AG04450 (cell line): ENCODE data around the gene RNF13. TPM values are rescaled to one million over a fixed set of nuclear protein-coding genes. Genes with fewer than 3 reads are reported as not detected.

ENCODE experiments used
- CTCF ChIA-PET: fragments of 300-600, 350-600 bp; formaldehyde crosslinking; extraction: SDS; loops from one replicate; lab custom pipeline; 2022; ENCODE audit warnings: antibody characterized with exemption, inconsistent platforms; lab: Charles Lee
- POLR2A ChIA-PET: fragments of 350-600 bp; formaldehyde crosslinking; extraction: SDS; loops from one replicate; lab custom pipeline; 2021; ENCODE audit warnings: antibody characterized with exemption, inconsistent platforms; lab: Yijun Ruan, JAX
- DNase-seq: peaks from one replicate; pipeline ENCODE4 v3.0.0-alpha.2; 2011; ENCODE audit warnings: low read depth, low spot score
- H3K27ac ChIP-seq: one replicate; pipeline ENCODE4 v1.5.1; 2012; ENCODE audit warnings: low read depth, low read length, control low read depth
- H3K27me3 ChIP-seq: one replicate; pipeline ENCODE4 v1.6.0; 2012; ENCODE audit warnings: low read length; ENCODE audit not compliant: control insufficient read depth, insufficient read depth
- H3K4me3 ChIP-seq: 2 replicates; pipeline ENCODE4 v1.5.1; 2011; ENCODE audit warnings: mild to moderate bottlenecking, low read depth, low read length, control low read depth
- H3K9me3 ChIP-seq: 2 replicates; pipeline ENCODE4 v1.5.1; 2012; ENCODE audit warnings: low read length; ENCODE audit not compliant: control insufficient read depth, insufficient read depth
- polyA plus RNA-seq: library from polyadenylated mRNA; depleted of rRNA; stranded (reverse); fragments of >200 nt; gene quantifications from 2 replicates; pipeline ENCODE4 v1.2.3, GENCODE V29; 2011
- TF ChIP-seq, protein P1 (sequence below): IDR thresholded peaks from 2 replicates; pipeline ENCODE4 v1.5.1; 2011; ENCODE audit warnings: low read depth, low read length, control low read depth, inconsistent platforms

RNF13 gene
- polyA plus RNA-seq, 1 experiment, result 46.3 TPM

DNA sequence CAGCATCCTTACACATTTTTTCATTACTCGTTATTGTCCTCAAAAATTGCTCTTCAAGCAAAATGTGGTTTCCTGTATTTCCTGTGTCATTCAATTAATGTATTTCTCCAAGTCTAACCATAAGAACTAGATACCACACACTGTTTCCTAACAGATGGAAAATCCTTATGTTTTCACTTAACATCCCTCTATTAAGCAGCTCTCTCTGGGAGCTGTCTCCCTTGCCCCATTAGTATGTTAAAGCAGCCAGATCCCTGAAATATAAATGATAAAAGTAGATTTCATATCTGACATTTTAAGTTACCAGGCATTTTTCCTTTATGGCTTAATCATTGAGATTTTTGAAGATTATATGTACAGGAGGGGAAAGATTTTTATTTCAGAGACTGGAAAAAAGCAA is 141.8 kb downstream of the RNF13 start:
- no peak for DNase-seq
- Histone ChIP-seq H3K9me3 (no peaks in the 10 kb centered on the region), H3K27me3 (no peaks in the 10 kb centered on the region), H3K27ac (no peak overlapping the region), H3K4me3 (no peak overlapping the region)
- ChIA-PET CTCF (interaction anchor here (1.3 to 5.0 kb wide), 3 partner anchors 11 to 75 kb away, joined by 3 to 20 read pairs (median 9); no protein-coding TSS in a partner anchor), POLR2A (no interaction called here)
- TF ChIP-seq, protein P1, sequence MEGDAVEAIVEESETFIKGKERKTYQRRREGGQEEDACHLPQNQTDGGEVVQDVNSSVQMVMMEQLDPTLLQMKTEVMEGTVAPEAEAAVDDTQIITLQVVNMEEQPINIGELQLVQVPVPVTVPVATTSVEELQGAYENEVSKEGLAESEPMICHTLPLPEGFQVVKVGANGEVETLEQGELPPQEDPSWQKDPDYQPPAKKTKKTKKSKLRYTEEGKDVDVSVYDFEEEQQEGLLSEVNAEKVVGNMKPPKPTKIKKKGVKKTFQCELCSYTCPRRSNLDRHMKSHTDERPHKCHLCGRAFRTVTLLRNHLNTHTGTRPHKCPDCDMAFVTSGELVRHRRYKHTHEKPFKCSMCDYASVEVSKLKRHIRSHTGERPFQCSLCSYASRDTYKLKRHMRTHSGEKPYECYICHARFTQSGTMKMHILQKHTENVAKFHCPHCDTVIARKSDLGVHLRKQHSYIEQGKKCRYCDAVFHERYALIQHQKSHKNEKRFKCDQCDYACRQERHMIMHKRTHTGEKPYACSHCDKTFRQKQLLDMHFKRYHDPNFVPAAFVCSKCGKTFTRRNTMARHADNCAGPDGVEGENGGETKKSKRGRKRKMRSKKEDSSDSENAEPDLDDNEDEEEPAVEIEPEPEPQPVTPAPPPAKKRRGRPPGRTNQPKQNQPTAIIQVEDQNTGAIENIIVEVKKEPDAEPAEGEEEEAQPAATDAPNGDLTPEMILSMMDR, result no peak

DNA sequence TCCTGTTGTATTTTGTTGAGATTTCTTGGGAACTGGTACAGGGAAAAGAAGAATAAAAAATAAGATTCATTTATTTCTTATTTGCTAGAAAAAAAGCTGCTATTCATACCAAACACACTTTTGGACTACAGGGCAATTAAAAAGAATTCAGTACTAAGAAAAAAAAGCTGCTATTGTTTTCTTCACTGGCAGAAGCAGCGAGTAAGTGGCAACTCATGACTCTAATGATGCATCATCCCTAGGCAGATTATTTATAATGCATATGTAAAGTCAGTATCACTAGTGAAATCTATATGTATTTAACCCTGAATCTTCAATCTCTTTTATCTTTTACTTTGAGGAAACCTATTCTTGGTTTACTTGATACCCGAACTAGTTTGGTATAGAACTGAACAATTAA is 142.4 kb downstream of the RNF13 start:
- Histone ChIP-seq H3K9me3 (no peaks in the 10 kb centered on the region), H3K4me3 (no peak overlapping the region), H3K27ac (no peak overlapping the region), H3K27me3 (no peaks in the 10 kb centered on the region)
- ChIA-PET POLR2A (no interaction called here), CTCF (interaction anchor here (1.3 to 5.0 kb wide), 3 partner anchors 10 to 76 kb away, joined by 3 to 20 read pairs (median 9); no protein-coding TSS in a partner anchor)
- TF ChIP-seq, protein P1, result no peak
- DNase-seq, result no peak

DNA sequence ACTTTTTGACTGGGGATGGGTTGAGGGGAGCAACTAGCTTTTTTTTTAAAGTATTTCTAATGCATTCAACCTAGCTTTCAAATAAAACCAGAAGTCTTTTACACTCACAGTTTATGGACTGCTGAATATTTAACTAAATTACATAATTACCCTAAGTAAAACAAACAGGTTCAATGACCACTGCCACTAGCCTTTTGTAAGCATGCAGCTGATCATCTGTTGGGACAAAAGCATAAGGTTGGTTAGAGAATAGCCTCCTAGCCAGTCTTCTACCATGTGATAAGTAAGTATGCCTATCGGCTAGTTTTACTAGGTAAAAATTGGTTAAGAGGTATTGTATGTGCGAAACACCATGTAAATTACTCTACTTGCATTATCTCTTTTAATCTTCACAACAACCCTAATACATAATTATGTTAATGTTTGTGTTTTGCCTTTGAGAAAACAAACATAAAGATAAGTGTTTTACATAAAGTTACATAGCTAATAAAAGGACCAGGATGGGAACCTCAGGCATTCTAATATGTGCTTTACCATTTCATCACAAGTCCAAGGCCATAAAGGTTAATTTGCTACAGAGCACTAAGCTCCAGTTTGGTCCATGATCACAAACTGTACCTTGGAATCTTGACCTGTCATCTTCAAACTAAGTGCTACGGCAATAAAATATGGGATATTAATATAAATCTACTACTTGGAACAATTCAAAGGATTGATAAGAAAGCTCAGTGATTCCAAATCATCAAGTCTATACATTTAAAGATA is 144.5 kb downstream of the RNF13 start:
- no peak overlapping the region for H3K4me3 ChIP-seq
- POLR2A ChIA-PET, result no interaction called here
- TF ChIP-seq, protein P1, result no peak
- H3K27me3 ChIP-seq, result no peaks in the 10 kb centered on the region
- no peak for DNase-seq
- CTCF ChIA-PET, result interaction anchor here (0.9 to 5.0 kb wide), 7 partner anchors 9 to 263 kb away, joined by 3 to 20 read pairs (median 5); no protein-coding TSS in a partner anchor
- no peak overlapping the region for H3K27ac ChIP-seq
- H3K9me3 ChIP-seq, result no peaks in the 10 kb centered on the region

DNA sequence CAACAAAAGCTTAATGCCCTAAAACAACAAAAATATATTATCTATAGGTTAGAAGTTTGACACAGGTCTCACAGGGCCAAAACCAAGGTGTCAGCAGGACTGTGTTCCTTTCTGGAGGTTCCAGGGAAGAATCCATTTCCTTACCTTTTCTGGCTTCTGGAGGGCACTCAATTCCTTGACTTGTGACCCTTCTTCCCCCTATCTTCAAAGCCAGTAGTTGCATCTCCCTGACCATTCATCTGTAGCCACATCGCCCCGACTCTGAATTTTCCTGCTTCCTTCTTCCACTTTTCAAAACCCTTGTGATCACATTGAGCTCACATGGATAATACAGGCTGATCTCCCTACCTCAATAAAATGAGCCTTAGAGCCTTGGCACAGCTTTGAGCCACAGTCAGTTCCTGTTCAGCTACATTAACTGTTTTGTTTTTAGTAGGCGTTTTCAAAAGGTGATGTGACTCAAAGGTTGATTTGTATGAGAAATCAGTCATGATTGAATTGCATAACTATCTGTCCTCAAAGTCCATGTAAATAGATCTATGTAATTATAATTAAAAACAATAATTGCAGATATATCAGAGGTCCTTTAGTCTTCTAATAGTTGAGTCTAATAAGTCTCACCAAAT is 145.3 kb downstream of the RNF13 start:
- ChIA-PET CTCF (interaction anchor here (0.9 to 5.0 kb wide), 7 partner anchors 8 to 262 kb away, joined by 3 to 20 read pairs (median 5); no protein-coding TSS in a partner anchor), POLR2A (no interaction called here)
- H3K27ac ChIP-seq, result no peak overlapping the region
- no peaks in the 10 kb centered on the region for H3K9me3 ChIP-seq
- no peaks in the 10 kb centered on the region for H3K27me3 ChIP-seq
- TF ChIP-seq, protein P1, result no peak
- no peak for DNase-seq
- no peak overlapping the region for H3K4me3 ChIP-seq

DNA sequence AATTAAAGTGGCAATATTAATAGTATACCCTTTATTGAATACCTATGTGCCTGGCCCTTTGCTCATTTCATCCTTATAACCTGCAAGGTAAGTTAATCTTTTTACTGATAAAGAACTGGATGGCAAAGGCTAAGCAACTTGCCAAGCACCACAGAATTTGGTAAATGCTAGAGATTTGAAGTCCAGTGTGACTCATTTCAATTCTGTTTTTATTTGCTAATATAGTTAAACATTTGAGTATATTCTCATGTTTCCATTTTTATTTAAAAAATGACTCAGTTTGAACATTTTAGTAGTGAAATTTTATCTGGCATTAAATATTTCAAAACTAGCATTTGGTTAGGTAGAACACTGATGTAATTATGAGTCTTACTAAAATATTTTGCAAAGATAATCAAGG is 146.4 kb downstream of the RNF13 start:
- TF ChIP-seq, protein P1, result no peak
- no peaks in the 10 kb centered on the region for H3K27me3 ChIP-seq
- no peak overlapping the region for H3K4me3 ChIP-seq
- CTCF ChIA-PET, result interaction anchor here (1.7 to 5.0 kb wide), 3 partner anchors 23 to 257 kb away, joined by 4 to 20 read pairs (median 7); no protein-coding TSS in a partner anchor
- no peak for DNase-seq
- no peaks in the 10 kb centered on the region for H3K9me3 ChIP-seq
- H3K27ac ChIP-seq, result no peak overlapping the region
- POLR2A ChIA-PET, result interaction anchor here (0.6 kb wide), 1 partner anchor 587 kb away, joined by 3 read pairs; the partner anchor contains the start of genes EIF2A and SERP1
